ENCODE measurements around the gene KRT28. TPM values are rescaled to one million over a fixed set of nuclear protein-coding genes. Genes with fewer than 3 reads are reported as not detected.

The KRT28 gene
- total RNA-seq, 1 donor from 2014 or later, result not detected

DNA sequence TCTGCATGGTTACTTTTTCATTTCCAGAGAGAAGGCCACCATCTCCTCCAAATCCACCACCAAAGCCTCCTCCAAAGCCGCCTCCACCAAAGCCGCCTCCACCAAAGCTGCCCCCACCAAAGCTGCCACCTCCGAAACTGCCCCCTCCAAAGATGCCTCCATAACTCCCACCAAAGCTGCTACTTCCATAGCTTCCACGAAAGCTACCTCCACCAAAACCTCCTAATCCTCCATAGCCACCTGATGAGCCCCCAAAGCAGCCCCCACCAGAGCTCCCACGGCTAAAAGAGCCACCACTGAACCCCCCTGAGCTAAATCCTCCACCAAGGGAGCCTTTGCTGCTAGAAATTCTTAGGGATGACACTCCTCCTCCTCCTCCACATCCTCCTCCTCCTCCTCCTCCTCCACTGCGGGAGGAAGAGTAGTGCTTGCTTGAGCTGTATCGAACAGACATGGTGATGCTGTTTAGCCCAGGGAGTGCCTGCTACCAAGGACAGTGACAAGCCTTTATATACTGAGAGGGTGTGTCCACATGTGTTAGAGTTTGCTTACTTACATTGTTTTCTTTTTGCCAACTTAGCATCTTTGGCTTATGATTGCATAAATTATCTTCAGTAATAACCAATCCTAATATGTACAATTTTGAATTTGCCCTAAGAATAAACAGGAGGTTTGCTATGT lies 22.5 kb upstream of the KRT28 start, which contains the start of gene KRT10:
TSS of gene KRT10 (minus strand) at position 483 of the 681 bp plus-strand sequence. CDS start at position 454, 29 bp downstream.
- no peak within 1 kb of the TSS for H3K4me3 ChIP-seq
- Mint-ChIP-seq H3K27ac (no peak within 1 kb of the TSS), H3K4me3 (no peak within 1 kb of the TSS), H3K9me3 (no peaks in the 10 kb centered on the region), H3K36me3 (peaks cover 3% of the 10 kb centered on the region), H3K27me3 (ENCODE audit: insufficient read depth, low read depth) (peaks cover 2% of the 10 kb centered on the region), H3K4me1 (peaks cover 19% of the 10 kb centered on the region)
- H4K20me1 ChIP-seq (ENCODE audit: low read depth), result no peaks in the 10 kb centered on the region
- TF ChIP-seq EZH2 (IDR thresholded peaks at IDR 0.05), result no peak
- no peak for TF ChIP-seq CTCF (IDR thresholded peaks at IDR 0.05)
- TF ChIP-seq EZH2phosphoT487 (IDR thresholded peaks at IDR 0.05), result no peak
- H3K27ac ChIP-seq, result no peak within 1 kb of the TSS
- peaks cover 54% of the 10 kb centered on the region for H3K27me3 ChIP-seq
- no peaks in the 10 kb centered on the region for H3K36me3 ChIP-seq
- peaks cover 4% of the 10 kb centered on the region for H3K4me1 ChIP-seq
- no peak within 1 kb of the TSS for H3K9ac ChIP-seq
- H3K79me2 ChIP-seq (ENCODE audit: low read depth), result peaks cover 17% of the 10 kb centered on the region
- no peak within 1 kb of the TSS for H2AFZ ChIP-seq (replicated peaks)
- DNase-seq (ENCODE audit: low spot score), result no peak
- no peak within 1 kb of the TSS for H3K4me2 ChIP-seq
- H3K9me3 ChIP-seq (ENCODE audit: low read depth), result no peaks in the 10 kb centered on the region
- H3F3A ChIP-seq (ENCODE audit: low read depth), result peaks cover 21% of the 10 kb centered on the region

- Histone ChIP-seq H3K4me1 (peaks cover 4% of the 10 kb centered on the region), H3K79me2 (ENCODE audit: low read depth) (peaks cover 17% of the 10 kb centered on the region), H2AFZ (replicated peaks) (no peak overlapping the region), H3K27me3 (peaks cover 47% of the 10 kb centered on the region), H3K27ac (no peak overlapping the region), H3K4me3 (no peak overlapping the region), H3K36me3 (no peaks in the 10 kb centered on the region), H3K9me3 (ENCODE audit: low read depth) (no peaks in the 10 kb centered on the region), H3F3A (ENCODE audit: low read depth) (peaks cover 29% of the 10 kb centered on the region), H4K20me1 (ENCODE audit: low read depth) (no peaks in the 10 kb centered on the region), H3K9ac (no peak overlapping the region), H3K4me2 (no peak overlapping the region)
- peaks cover 19% of the 10 kb centered on the region for H3K4me1 Mint-ChIP-seq
- no peak overlapping the region for H3K27ac Mint-ChIP-seq
- H3K36me3 Mint-ChIP-seq, result peaks cover 3% of the 10 kb centered on the region
- peaks cover 2% of the 10 kb centered on the region for H3K27me3 Mint-ChIP-seq (ENCODE audit: insufficient read depth, low read depth)
- TF ChIP-seq EZH2phosphoT487 (IDR thresholded peaks at IDR 0.05), result no peak
- TF ChIP-seq CTCF (IDR thresholded peaks at IDR 0.05), result no peak
- no peak for TF ChIP-seq EZH2 (IDR thresholded peaks at IDR 0.05)
- H3K9me3 Mint-ChIP-seq, result no peaks in the 10 kb centered on the region
- H3K4me3 Mint-ChIP-seq, result no peak overlapping the region
- no peak for DNase-seq (ENCODE audit: low spot score)
Observed at GRCh38 chr17:40821536-40821935, 21.8 kb upstream of the KRT28 start.

DNA sequence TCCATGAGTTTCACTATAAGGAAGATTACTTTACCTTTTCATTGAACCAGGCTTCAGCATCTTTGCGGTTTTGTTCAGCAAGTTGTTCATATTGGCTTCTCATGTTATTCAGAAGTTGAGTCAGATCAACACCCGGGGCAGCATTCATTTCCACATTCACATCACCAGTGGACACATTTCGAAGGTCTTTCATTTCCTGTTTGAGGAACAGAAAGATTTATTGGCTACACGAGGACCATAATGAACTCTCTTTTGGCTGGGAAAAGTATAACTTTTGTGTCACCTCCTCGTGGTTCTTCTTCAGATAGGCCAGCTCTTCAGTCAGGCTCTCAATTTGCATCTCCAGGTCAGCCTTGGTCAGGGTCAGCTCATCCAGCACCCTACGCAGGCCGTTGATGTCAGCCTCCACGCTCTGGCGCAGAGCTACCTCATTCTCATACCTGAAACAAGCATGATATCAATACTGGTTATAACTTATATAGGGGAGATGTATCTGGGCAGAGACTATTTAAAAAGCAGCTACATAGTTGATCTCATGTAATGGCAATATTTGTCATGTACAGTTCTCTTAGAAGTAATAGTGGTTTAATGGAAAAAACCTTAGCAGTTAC lies 20.6 kb upstream of the KRT28 start:
- Mint-ChIP-seq H3K4me1 (peaks cover 19% of the 10 kb centered on the region), H3K27me3 (ENCODE audit: insufficient read depth, low read depth) (peaks cover 3% of the 10 kb centered on the region), H3K36me3 (peaks cover 3% of the 10 kb centered on the region), H3K9me3 (no peaks in the 10 kb centered on the region), H3K27ac (no peak overlapping the region), H3K4me3 (peak overlapping the region; percentile 70)
- H3K9me3 ChIP-seq (ENCODE audit: low read depth), result no peaks in the 10 kb centered on the region
- peak overlapping the region; percentile 76 for H3K4me2 ChIP-seq
- peaks cover 4% of the 10 kb centered on the region for H3K4me1 ChIP-seq
- H3K27ac ChIP-seq, result no peak overlapping the region
- H3K9ac ChIP-seq, result no peak overlapping the region
- peaks cover 35% of the 10 kb centered on the region for H3K27me3 ChIP-seq
- DNase-seq (ENCODE audit: low spot score), result no peak
- TF ChIP-seq CTCF (IDR thresholded peaks at IDR 0.05), result no peak
- no peak for TF ChIP-seq EZH2phosphoT487 (IDR thresholded peaks at IDR 0.05)
- peaks cover 29% of the 10 kb centered on the region for H3F3A ChIP-seq (ENCODE audit: low read depth)
- H2AFZ ChIP-seq (replicated peaks), result no peak overlapping the region
- H3K36me3 ChIP-seq, result no peaks in the 10 kb centered on the region
- H4K20me1 ChIP-seq (ENCODE audit: low read depth), result no peaks in the 10 kb centered on the region
- H3K4me3 ChIP-seq, result peak overlapping the region; percentile 78
- peaks cover 17% of the 10 kb centered on the region for H3K79me2 ChIP-seq (ENCODE audit: low read depth)

Data from neural progenitor cell (in vitro differentiated cells).